CD4-positive, CD25-positive, alpha-beta regulatory T cell (primary cell): ENCODE measurements around the gene ADCK2. TPM values are rescaled to one million over a fixed set of nuclear protein-coding genes. Genes with fewer than 3 reads are reported as not detected.
"Not testable (repeated sequence)": the region's sequence is repeated elsewhere in the genome, so short reads cannot be mapped to it uniquely, and the experiment has no call there.

Experiments
- ATAC-seq, 2 donors: fragments of 150-1000 bp; cut with Tn5 transposase; one replicate each; pipeline ENCODE4 v1.10.0; 2021; ENCODE audit warnings: low read depth in 2 of 2, moderate number of reproducible peaks in 2 of 2, moderate library complexity in 1 of 2
- DNase-seq, 3 donors: peaks; one replicate each; pipeline versions ENCODE4 v3.0.0 to v3.0.0-alpha.2; 2012 to 2022; ENCODE audit warnings: mixed read lengths in 1 of 3
- H3K27ac ChIP-seq: one replicate; pipeline ENCODE4 v1.7.0; 2013; ENCODE audit warnings: mild to moderate bottlenecking, low read length; ENCODE audit not compliant: insufficient read depth, poor library complexity, severe bottlenecking
- H3K27me3 ChIP-seq: one replicate; pipeline ENCODE4 v1.7.0; 2013; ENCODE audit warnings: low read length; ENCODE audit not compliant: control insufficient read depth, insufficient read depth
- H3K36me3 ChIP-seq: one replicate; pipeline ENCODE4 v1.7.0; 2013; ENCODE audit warnings: mild to moderate bottlenecking, low read length, moderate library complexity; ENCODE audit not compliant: control insufficient read depth, insufficient read depth
- H3K4me1 ChIP-seq: 2 replicates; pipeline ENCODE4 v1.7.0; 2013; ENCODE audit warnings: mild to moderate bottlenecking, low read length; ENCODE audit not compliant: insufficient read depth, control insufficient read depth, poor library complexity, severe bottlenecking
- H3K4me3 ChIP-seq: one replicate; pipeline ENCODE4 v1.7.0; 2013; ENCODE audit warnings: low read depth, mild to moderate bottlenecking, low read length, moderate library complexity
- H3K9me3 ChIP-seq, 2 experiments: 1 replicate in 1 of 2; 2 replicates in 1 of 2; pipeline ENCODE4 v1.7.0; 2013; ENCODE audit warnings: low read length in 2 of 2, mild to moderate bottlenecking in 1 of 2, moderate library complexity in 1 of 2; ENCODE audit not compliant: control insufficient read depth in 2 of 2
- H3K27ac Mint-ChIP-seq, 3 donors: one replicate each; pipeline ENCODE4 v1.8.0; 2020 to 2022; ENCODE audit warnings: mild to moderate bottlenecking in 3 of 3, mixed read lengths in 3 of 3, moderate library complexity in 2 of 3
- H3K27me3 Mint-ChIP-seq: one replicate; pipeline ENCODE4 v1.8.0; 2022; ENCODE audit warnings: mild to moderate bottlenecking, mixed read lengths
- H3K36me3 Mint-ChIP-seq: one replicate; pipeline ENCODE4 v1.8.0; 2020; ENCODE audit warnings: mixed read lengths
- H3K4me1 Mint-ChIP-seq, 4 donors: one replicate each; pipeline ENCODE4 v1.8.0; 2020 to 2022; ENCODE audit warnings: mixed read lengths in 4 of 4, mild to moderate bottlenecking in 1 of 4
- H3K4me3 Mint-ChIP-seq, 4 donors: one replicate each; pipeline ENCODE4 v1.8.0; 2020 to 2022; ENCODE audit warnings: mild to moderate bottlenecking in 4 of 4, mixed read lengths in 4 of 4, moderate library complexity in 3 of 4
- H3K9me3 Mint-ChIP-seq, 7 donors: one replicate each; pipeline ENCODE4 v1.8.0; 2020 to 2022; ENCODE audit warnings: mixed read lengths in 7 of 7, mild to moderate bottlenecking in 3 of 7, moderate library complexity in 2 of 7
- polyA plus RNA-seq, 4 donors: library from polyadenylated mRNA; unstranded; fragments of 300-500 nt; fragmentation: Illumina TruSeq; gene quantifications; one replicate each; pipeline ENCODE4 v1.2.3, GENCODE V29; 2021
- total RNA-seq: library from RNA; stranded (reverse); gene quantifications from one replicate; pipeline ENCODE4 v1.2.3, GENCODE V29; 2022

ADCK2 gene
- total and polyA plus RNA-seq, 5 donors from 2014 or later, result 14.3 to 35.2 (median 32.0) TPM

DNA sequence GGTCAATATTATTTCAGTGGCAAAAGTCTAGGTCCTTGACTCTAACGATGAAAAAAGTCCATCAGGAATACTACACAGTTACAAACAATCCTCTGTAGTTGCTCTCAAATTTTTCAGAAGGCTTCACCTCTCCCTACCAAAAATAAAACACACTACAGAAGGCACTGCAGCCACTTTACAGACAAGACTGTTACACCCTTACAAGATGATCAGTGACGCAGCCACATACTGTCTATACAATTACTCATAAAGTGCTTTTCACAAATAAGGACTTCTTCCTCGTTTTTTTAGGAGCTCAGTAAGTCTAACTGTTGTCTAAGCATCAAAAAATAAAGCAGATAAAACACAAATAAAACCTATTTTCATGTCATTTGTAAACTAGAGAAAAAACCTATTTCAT lies 50.8 kb downstream of the ADCK2 start:
- peak overlapping the region; percentile 72 to 88 (median 82) for H3K27ac Mint-ChIP-seq
- Histone ChIP-seq H3K9me3 (no peaks in the 10 kb centered on the region), H3K4me1 (peaks cover 19% of the 10 kb centered on the region), H3K27ac (peak overlapping the region; percentile 56), H3K36me3 (peaks cover 2% of the 10 kb centered on the region), H3K27me3 (no peaks in the 10 kb centered on the region), H3K4me3 (peak overlapping the region; percentile 2)
- no peaks in the 10 kb centered on the region for H3K9me3 Mint-ChIP-seq
- H3K36me3 Mint-ChIP-seq, result no peaks in the 10 kb centered on the region
- H3K4me1 Mint-ChIP-seq, result peaks cover 8 to 36% (median 17%) of the 10 kb centered on the region in 4 donors
- ATAC-seq (no peak), DNase-seq (no peak)
- no peaks in the 10 kb centered on the region for H3K27me3 Mint-ChIP-seq
- H3K4me3 Mint-ChIP-seq, result peak overlapping the region in 1 of 4 donors; percentile 14

- peak overlapping the region in 1 of 3 donors; percentile 88 for H3K27ac Mint-ChIP-seq
These were observed 52.0 kb downstream of the ADCK2 start for GRCh38 chr7:140724706-140725105.

GRCh38 chr7:140726281-140726680 lies 53.5 kb downstream of the ADCK2 start:
- Histone ChIP-seq H3K4me1 (peaks cover 19% of the 10 kb centered on the region), H3K36me3 (peaks cover 2% of the 10 kb centered on the region), H3K4me3 (no peak overlapping the region), H3K9me3 (no peaks in the 10 kb centered on the region), H3K27me3 (no peaks in the 10 kb centered on the region), H3K27ac (no peak overlapping the region)
- Mint-ChIP-seq H3K36me3 (no peaks in the 10 kb centered on the region), H3K9me3 (no peaks in the 10 kb centered on the region), H3K4me3 (no peak overlapping the region), H3K27ac (peak overlapping the region in 2 of 3 donors; percentile 38 to 48), H3K4me1 (peaks cover 8 to 31% (median 14%) of the 10 kb centered on the region in 4 donors), H3K27me3 (no peaks in the 10 kb centered on the region)
- DNase-seq (peak in 2 of 3 donors; percentile 15 to 49), ATAC-seq (no peak)

More at GRCh38 chr7:140724706-140725105, 52.0 kb downstream of the ADCK2 start:
- Histone ChIP-seq H3K27me3 (no peaks in the 10 kb centered on the region), H3K4me1 (peaks cover 19% of the 10 kb centered on the region), H3K4me3 (no peak overlapping the region), H3K27ac (no peak overlapping the region), H3K9me3 (no peaks in the 10 kb centered on the region), H3K36me3 (peaks cover 2% of the 10 kb centered on the region)
- Mint-ChIP-seq H3K4me3 (no peak overlapping the region), H3K27me3 (no peaks in the 10 kb centered on the region), H3K4me1 (peaks cover 8 to 34% (median 17%) of the 10 kb centered on the region in 4 donors), H3K9me3 (no peaks in the 10 kb centered on the region), H3K36me3 (no peaks in the 10 kb centered on the region)
- DNase-seq, result no peak
- no peak for ATAC-seq

GRCh38 chr7:140732416-140732815 lies 59.7 kb downstream of the ADCK2 start:
- Histone ChIP-seq H3K4me1 (no peaks in the 10 kb centered on the region), H3K36me3 (peaks cover 4% of the 10 kb centered on the region), H3K27ac (no peak overlapping the region), H3K9me3 (no peaks in the 10 kb centered on the region), H3K4me3 (no peak overlapping the region), H3K27me3 (no peaks in the 10 kb centered on the region)
- peaks cover 0 to 1% (median 0%) of the 10 kb centered on the region in 7 donors for H3K9me3 Mint-ChIP-seq
- H3K27ac Mint-ChIP-seq, result peak overlapping the region in 2 of 3 donors; percentile 15 to 57
- ATAC-seq, result no peak
- H3K36me3 Mint-ChIP-seq, result peaks cover 10% of the 10 kb centered on the region
- H3K4me1 Mint-ChIP-seq, result no peaks in the 10 kb centered on the region
- no peak for DNase-seq
- H3K4me3 Mint-ChIP-seq, result no peak overlapping the region
- no peaks in the 10 kb centered on the region for H3K27me3 Mint-ChIP-seq

GRCh38 chr7:140734096-140734495 lies 61.4 kb downstream of the ADCK2 start:
- Mint-ChIP-seq H3K27me3 (no peaks in the 10 kb centered on the region), H3K9me3 (peaks cover 0 to 1% (median 0%) of the 10 kb centered on the region in 7 donors), H3K4me1 (no peaks in the 10 kb centered on the region), H3K36me3 (peaks cover 19% of the 10 kb centered on the region), H3K4me3 (no peak overlapping the region), H3K27ac (no peak overlapping the region)
- Histone ChIP-seq H3K4me3 (no peak overlapping the region), H3K36me3 (peaks cover 6% of the 10 kb centered on the region), H3K9me3 (no peaks in the 10 kb centered on the region), H3K27me3 (no peaks in the 10 kb centered on the region), H3K27ac (no peak overlapping the region), H3K4me1 (no peaks in the 10 kb centered on the region)
- ATAC-seq (no peak), DNase-seq (no peak)

DNA sequence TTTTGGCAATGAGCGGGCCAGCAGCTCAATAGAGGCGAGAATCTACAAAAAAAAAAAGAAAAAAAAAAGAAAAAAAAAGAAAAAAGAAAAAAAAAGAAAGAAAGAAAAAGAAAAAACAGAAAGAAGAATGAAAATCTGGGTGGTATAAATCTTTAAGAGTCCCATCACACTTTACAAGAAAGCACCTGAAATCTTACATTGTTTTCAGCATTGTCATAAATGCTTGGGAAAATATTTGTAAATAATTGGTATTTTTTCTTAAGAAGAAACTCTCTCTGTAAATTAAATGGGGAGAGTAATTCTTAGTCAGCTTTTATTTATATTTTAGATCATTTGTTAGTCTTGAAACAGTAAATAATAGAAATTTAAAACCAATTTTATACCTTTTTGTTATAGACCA lies 62.0 kb downstream of the ADCK2 start:
- DNase-seq, result no peak
- no peaks in the 10 kb centered on the region for H3K27me3 ChIP-seq
- H3K9me3 Mint-ChIP-seq, result peaks cover 0 to 1% (median 0%) of the 10 kb centered on the region in 7 donors

GRCh38 chr7:140738280-140738679 lies 65.5 kb downstream of the ADCK2 start:
- Mint-ChIP-seq H3K36me3 (peaks cover 30% of the 10 kb centered on the region), H3K4me3 (no peak overlapping the region), H3K27me3 (no peaks in the 10 kb centered on the region), H3K4me1 (peaks cover 0 to 1% (median 0%) of the 10 kb centered on the region in 4 donors), H3K27ac (no peak overlapping the region), H3K9me3 (peaks cover 0 to 1% (median 0%) of the 10 kb centered on the region in 7 donors)
- Histone ChIP-seq H3K9me3 (no peaks in the 10 kb centered on the region), H3K36me3 (peaks cover 21% of the 10 kb centered on the region), H3K27ac (no peak overlapping the region), H3K4me3 (no peak overlapping the region), H3K27me3 (no peaks in the 10 kb centered on the region), H3K4me1 (no peaks in the 10 kb centered on the region)
- ATAC-seq, result no peak
- DNase-seq, result no peak

More for the DNA sequence above, 62.0 kb downstream of the ADCK2 start:
- no peak overlapping the region for H3K27ac ChIP-seq
- H3K27ac Mint-ChIP-seq, result no peak overlapping the region
- no peaks in the 10 kb centered on the region for H3K27me3 Mint-ChIP-seq
- no peaks in the 10 kb centered on the region for H3K4me1 ChIP-seq
- no peaks in the 10 kb centered on the region for H3K9me3 ChIP-seq
- peaks cover 22% of the 10 kb centered on the region for H3K36me3 Mint-ChIP-seq
- ATAC-seq, result no peak
- peaks cover 9% of the 10 kb centered on the region for H3K36me3 ChIP-seq
- H3K4me1 Mint-ChIP-seq, result no peaks in the 10 kb centered on the region
- H3K4me3 Mint-ChIP-seq, result no peak overlapping the region
- no peak overlapping the region for H3K4me3 ChIP-seq

DNA sequence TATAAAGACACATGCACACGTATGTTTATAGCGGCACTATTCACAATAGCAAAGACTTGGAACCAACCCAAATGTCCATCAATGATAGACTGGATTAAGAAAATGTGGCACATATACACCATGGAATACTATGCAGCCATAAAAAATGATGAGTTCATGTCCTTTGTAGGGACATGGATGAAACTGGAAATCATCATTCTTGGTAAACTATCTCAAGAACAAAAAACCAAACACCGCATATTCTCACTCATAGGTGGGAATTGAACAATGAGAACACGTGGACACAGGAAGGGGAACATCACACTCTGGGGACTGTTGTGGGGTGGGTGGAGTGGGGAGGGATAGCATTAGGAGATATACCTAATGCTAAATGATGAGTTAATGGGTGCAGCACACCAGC lies 70.5 kb downstream of the ADCK2 start:
- H3K9me3 ChIP-seq, H3K9me3 Mint-ChIP-seq, H3K27me3 Mint-ChIP-seq, H3K4me3 ChIP-seq, H3K27me3 ChIP-seq, H3K27ac ChIP-seq, H3K4me3 Mint-ChIP-seq, DNase-seq, H3K27ac Mint-ChIP-seq, H3K4me1 ChIP-seq, ATAC-seq, H3K4me1 Mint-ChIP-seq: not testable (repeated sequence)
- H3K36me3 Mint-ChIP-seq, result peaks cover 39% of the 10 kb centered on the region
- peaks cover 17% of the 10 kb centered on the region for H3K36me3 ChIP-seq
